ENCODE results near the gene DGKH. TPM values are rescaled to one million over a fixed set of nuclear protein-coding genes. Genes with fewer than 3 reads are reported as not detected.

DGKH gene
- total and polyA plus RNA-seq, 9 of the 15 experiments (the other 6 are each of a cell fraction or from before 2014, with no cell fraction given) = 0.38 to 4.4 (median 3.1) TPM

- Histone ChIP-seq H3K4me2 (ENCODE audit: insufficient read depth, low read length) (no peak overlapping the region), H2AFZ (ENCODE audit: low read depth, low read length) (no peak overlapping the region), H3K9me3 (replicated peaks; ENCODE audit: control insufficient read depth, insufficient read depth, low read depth, low read length) (no peaks in the 10 kb centered on the region), H3K4me1 (replicated peaks in 1 of 2; ENCODE audit: control insufficient read depth in 2 of 2, insufficient read depth in 2 of 2, low read length in 2 of 2) (peaks cover 0 to 10% of the 10 kb centered on the region in 2 experiments; a peak in 1 of 5 replicates), H3K27me3 (ENCODE audit: control insufficient read depth in 2 of 2, insufficient read depth in 2 of 2, low read length in 2 of 2) (no peaks in the 10 kb centered on the region), H3K36me3 (ENCODE audit: control insufficient read depth, insufficient read depth, low read length) (no peaks in the 10 kb centered on the region), H3K27ac (ENCODE audit: extremely low read depth, low read depth, low read length) (no peak overlapping the region), H3K4me3 (no peak overlapping the region), H3K79me2 (ENCODE audit: control insufficient read depth, insufficient read depth, low read length) (no peaks in the 10 kb centered on the region), H3K9me1 (ENCODE audit: control insufficient read depth, insufficient read depth, low read length) (no peaks in the 10 kb centered on the region), H3K9ac (ENCODE audit: insufficient read depth in 1 of 2, low read depth in 2 of 2, low read length in 2 of 2) (no peak overlapping the region), H4K20me1 (replicated peaks; ENCODE audit: control insufficient read depth, insufficient read depth, low read length) (peaks cover 6% of the 10 kb centered on the region; the same call in 1 of the 2 replicates)
- no TSS peak for BruUV-seq (replicated peaks)
- DNase-seq (ENCODE audit: extremely low read depth in 1 of 4, low spot score in 3 of 4) (no peak), ATAC-seq (no peak), FAIRE-seq (no peak)
- CTCF ChIA-PET (ENCODE audit: low intra/inter-chr PET ratio) = no interaction called here
- in situ Hi-C loops (cut with MboI) (loop anchor here (10.0 to 25.0 kb wide), 2 partner anchors 450 to 703 kb away; no protein-coding TSS in a partner anchor), intact Hi-C loops (cut with micrococcal nuclease) (loop anchor here (5.0 kb wide), 1 partner anchor 208 kb away; no protein-coding TSS in a partner anchor)
- TF ChIP-seq ZNF764 (CRISPR knock-in tag; IDR thresholded peaks at IDR 0.05; ENCODE audit: low read depth) = no peak
- POLR2A ChIA-PET = no interaction called here
- WGBS (ENCODE audit: insufficient coverage, low coverage, missing lambda C conversion rate) = 36% methylated on average over 4 of the region's 4 CpGs
Observed at GRCh38 chr13:42114912-42115311, 66.5 kb downstream of the DGKH start.

GRCh38 chr13:42116225-42116624, 67.8 kb downstream of the DGKH start:
- H3K9ac ChIP-seq (ENCODE audit: insufficient read depth in 1 of 2, low read depth in 2 of 2, low read length in 2 of 2) = no peak overlapping the region
- POLR2A ChIA-PET = no interaction called here
- no peaks in the 10 kb centered on the region for H3K27me3 ChIP-seq (ENCODE audit: control insufficient read depth in 2 of 2, insufficient read depth in 2 of 2, low read length in 2 of 2)
- H2AFZ ChIP-seq (ENCODE audit: low read depth, low read length) = no peak overlapping the region
- in situ Hi-C loops (cut with MboI) (loop anchor here (10.0 to 25.0 kb wide), 2 partner anchors 451 to 704 kb away; no protein-coding TSS in a partner anchor), intact Hi-C loops (cut with micrococcal nuclease) (no loop called here)
- DNase-seq (ENCODE audit: extremely low read depth in 1 of 4, low spot score in 3 of 4) = no peak
- TF ChIP-seq L3MBTL2 (IDR thresholded peaks at IDR 0.05) (no peak), SPI1 (IDR thresholded peaks at IDR 0.05; ENCODE audit: borderline replicate concordance, low read depth, low read length) (no peak), WHSC1 (IDR thresholded peaks at IDR 0.05; ENCODE audit: low read length) (no peak), SIN3A (IDR thresholded peaks at IDR 0.05; ENCODE audit: borderline replicate concordance in 2 of 2, control insufficient read depth in 1 of 2, low read depth in 2 of 2, low read length in 2 of 2) (no peak), XRCC5 (IDR thresholded peaks at IDR 0.05; ENCODE audit: low read depth, low read length) (no peak)
- TF ChIP-seq, protein P1, sequence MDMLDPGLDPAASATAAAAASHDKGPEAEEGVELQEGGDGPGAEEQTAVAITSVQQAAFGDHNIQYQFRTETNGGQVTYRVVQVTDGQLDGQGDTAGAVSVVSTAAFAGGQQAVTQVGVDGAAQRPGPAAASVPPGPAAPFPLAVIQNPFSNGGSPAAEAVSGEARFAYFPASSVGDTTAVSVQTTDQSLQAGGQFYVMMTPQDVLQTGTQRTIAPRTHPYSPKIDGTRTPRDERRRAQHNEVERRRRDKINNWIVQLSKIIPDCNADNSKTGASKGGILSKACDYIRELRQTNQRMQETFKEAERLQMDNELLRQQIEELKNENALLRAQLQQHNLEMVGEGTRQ (CRISPR knock-in tag; IDR thresholded peaks at IDR 0.05) = no peak
- TF ChIP-seq, protein P2, sequence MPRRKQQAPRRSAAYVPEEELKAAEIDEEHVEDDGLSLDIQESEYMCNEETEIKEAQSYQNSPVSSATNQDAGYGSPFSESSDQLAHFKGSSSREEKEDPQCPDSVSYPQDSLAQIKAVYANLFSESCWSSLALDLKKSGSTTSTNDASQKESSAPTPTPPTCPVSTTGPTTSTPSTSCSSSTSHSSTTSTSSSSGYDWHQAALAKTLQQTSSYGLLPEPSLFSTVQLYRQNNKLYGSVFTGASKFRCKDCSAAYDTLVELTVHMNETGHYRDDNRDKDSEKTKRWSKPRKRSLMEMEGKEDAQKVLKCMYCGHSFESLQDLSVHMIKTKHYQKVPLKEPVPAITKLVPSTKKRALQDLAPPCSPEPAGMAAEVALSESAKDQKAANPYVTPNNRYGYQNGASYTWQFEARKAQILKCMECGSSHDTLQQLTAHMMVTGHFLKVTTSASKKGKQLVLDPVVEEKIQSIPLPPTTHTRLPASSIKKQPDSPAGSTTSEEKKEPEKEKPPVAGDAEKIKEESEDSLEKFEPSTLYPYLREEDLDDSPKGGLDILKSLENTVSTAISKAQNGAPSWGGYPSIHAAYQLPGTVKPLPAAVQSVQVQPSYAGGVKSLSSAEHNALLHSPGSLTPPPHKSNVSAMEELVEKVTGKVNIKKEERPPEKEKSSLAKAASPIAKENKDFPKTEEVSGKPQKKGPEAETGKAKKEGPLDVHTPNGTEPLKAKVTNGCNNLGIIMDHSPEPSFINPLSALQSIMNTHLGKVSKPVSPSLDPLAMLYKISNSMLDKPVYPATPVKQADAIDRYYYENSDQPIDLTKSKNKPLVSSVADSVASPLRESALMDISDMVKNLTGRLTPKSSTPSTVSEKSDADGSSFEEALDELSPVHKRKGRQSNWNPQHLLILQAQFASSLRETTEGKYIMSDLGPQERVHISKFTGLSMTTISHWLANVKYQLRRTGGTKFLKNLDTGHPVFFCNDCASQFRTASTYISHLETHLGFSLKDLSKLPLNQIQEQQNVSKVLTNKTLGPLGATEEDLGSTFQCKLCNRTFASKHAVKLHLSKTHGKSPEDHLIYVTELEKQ (CRISPR knock-in tag; IDR thresholded peaks at IDR 0.05) = no peak
- H3K36me3 ChIP-seq (ENCODE audit: control insufficient read depth, insufficient read depth, low read length) = no peaks in the 10 kb centered on the region
- H3K9me3 ChIP-seq (replicated peaks; ENCODE audit: control insufficient read depth, insufficient read depth, low read depth, low read length) = no peaks in the 10 kb centered on the region
- H3K4me3 ChIP-seq = no peak overlapping the region
- no peaks in the 10 kb centered on the region for H3K79me2 ChIP-seq (ENCODE audit: control insufficient read depth, insufficient read depth, low read length)
- no peak for ATAC-seq
- BruUV-seq (replicated peaks) = no TSS peak
- WGBS (ENCODE audit: insufficient coverage, low coverage, missing lambda C conversion rate) = 45% methylated on average over 2 of the region's 2 CpGs
- peaks cover 0 to 5% of the 10 kb centered on the region in 2 experiments; a peak in 1 of 5 replicates for H3K4me1 ChIP-seq (replicated peaks in 1 of 2; ENCODE audit: control insufficient read depth in 2 of 2, insufficient read depth in 2 of 2, low read length in 2 of 2)
- FAIRE-seq = no peak
- H3K9me1 ChIP-seq (ENCODE audit: control insufficient read depth, insufficient read depth, low read length) = no peaks in the 10 kb centered on the region
- H3K27ac ChIP-seq (ENCODE audit: extremely low read depth, low read depth, low read length) = no peak overlapping the region
- H3K4me2 ChIP-seq (ENCODE audit: insufficient read depth, low read length) = no peak overlapping the region
- no peaks in the 10 kb centered on the region for H4K20me1 ChIP-seq (replicated peaks; ENCODE audit: control insufficient read depth, insufficient read depth, low read length)
- CTCF ChIA-PET (ENCODE audit: low intra/inter-chr PET ratio) = no interaction called here

Measured in K562 (cell line).